Amniotic stem cell (primary cell): ENCODE measurements around the gene IGSF8.

Experiments used
- DNase-seq: peaks from one replicate; lab custom pipeline; 2025; lab: John Stamatoyannopoulos, UW

Gene IGSF8

DNA sequence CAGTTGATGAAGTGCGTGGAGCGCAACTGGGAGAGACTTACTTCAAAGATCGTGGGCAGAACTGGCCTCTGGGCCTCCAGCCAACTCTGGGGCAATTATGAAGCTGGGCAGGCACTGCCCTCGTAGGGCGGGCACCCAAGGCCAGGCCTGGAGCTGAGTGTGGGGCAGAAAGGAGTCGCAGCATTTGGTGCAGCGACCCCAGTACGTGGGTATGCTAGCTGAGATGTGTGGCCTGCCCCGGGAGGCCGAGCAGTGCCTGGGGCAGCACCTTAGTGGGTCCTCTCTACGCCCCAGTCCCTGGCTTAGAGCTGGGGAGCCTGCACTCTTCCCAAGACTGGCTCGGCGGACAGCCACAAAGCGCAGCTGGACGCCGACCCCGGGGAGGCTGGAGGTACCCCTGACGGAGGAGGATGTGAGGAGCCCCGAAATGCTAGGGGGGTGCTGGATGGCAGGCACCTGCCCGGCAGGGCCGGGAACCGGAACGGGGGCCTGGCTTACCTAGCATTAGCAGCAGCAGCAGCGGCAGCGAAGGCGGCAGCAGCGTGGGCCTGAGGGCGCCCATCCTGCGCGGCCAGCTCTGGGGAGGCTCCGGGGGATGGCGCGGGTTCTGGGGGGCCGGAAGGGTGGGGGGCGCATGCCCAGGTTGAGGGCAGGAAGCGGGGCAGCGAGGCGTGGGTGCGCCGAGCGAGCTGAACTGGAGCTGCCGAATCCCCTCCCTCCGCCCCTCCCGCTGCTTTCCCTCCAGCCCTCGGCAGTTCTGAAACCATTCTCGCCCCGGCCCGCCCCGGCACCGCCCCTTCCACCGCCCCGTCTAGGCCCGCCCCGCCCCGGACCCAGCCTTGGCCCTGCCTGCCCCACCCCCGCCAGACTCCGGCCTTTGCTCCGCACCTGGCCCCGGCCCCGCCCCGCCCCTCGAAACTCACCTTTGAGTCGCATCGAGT lies at the start of gene IGSF8:
Gene IGSF8, minus strand, starts transcription at position 709 of the 941 bp plus-strand sequence. Its CDS starts 147 bp downstream, at position 562.
- DNase-seq: no peak

GRCh38 chr1:160148121-160148520 lies 49.7 kb upstream of the IGSF8 start:
- DNase-seq: no peak

DNA sequence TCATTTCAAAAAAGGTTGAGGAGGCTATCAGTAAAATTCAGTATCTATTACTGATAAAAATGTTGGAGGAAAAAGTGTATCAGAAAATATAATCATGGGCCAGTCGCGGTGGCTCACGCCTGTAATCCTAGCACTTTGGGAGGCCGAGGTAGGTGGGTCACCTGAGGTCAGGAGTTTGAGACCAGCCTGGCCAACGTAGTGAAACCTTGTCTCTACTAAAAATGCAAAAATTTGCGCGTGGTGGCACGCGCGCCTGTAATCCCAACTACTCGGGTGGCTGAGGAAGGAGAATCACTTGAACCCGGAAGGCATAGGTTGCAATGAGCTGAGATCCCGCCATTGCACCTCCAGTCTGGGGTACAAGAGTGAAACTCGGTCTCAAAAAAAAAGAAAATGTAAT lies 47.7 kb upstream of the IGSF8 start:
- no peak for DNase-seq

GRCh38 chr1:160144921-160145320 lies 46.5 kb upstream of the IGSF8 start:
- no peak for DNase-seq

DNA sequence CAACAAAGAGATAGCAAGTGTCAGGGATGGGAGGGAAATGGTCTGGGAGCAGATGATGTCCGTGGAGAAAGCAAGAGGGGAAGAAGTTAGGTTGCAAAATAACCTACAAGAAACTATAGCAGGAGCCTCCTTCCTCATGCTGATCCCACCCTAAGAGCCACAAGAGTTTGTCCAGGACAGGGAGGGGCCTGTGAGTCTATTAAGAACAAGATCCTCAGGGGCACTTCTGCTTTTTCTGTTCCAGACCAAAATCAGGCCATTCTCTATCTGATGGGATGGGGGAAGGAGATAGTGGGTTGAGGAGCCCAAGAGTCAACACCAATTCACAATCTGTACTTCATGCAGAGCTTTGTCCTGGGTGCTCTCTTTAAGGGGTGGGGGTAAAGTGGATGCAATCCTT lies 45.3 kb upstream of the IGSF8 start:
- no peak for DNase-seq

GRCh38 chr1:160139840-160140239 lies 41.4 kb upstream of the IGSF8 start:
- no peak for DNase-seq

- no peak for DNase-seq
Observed at GRCh38 chr1:160137216-160137862, 38.9 kb upstream of the IGSF8 start.

- DNase-seq: no peak
Observed at GRCh38 chr1:160136926-160137200, 38.4 kb upstream of the IGSF8 start.

DNA sequence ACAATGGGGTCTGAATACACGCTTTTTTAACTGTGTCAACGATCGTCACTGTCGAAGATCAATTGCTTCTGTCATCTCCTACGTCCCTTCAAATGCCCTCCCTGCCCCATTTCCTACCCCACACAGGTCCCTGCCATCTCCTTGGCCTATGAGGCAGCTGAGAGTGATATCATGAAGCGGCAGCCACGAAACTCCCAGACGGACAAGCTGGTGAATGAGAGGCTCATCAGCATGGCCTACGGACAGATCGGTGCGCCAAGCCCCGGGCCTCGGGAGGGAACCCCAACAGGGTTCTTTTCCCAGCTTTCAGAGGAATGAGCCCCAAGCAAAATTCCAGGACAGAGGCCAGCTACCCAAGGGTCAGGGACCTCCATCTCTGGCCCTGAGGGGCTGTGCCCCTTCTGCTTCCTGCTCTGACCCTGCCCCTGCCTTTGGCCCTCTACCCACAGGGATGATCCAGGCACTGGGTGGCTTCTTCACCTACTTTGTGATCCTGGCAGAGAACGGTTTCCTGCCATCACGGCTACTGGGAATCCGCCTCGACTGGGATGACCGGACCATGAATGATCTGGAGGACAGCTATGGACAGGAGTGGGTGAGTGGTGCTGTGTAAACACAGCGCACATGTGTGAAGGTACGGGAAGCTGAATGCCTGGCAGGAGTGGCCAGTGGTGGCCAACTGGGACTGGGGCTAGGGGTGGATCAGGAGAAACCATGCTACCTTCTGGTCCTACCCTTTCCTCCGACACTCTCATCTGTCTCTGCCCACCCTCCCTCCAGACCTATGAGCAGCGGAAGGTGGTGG lies 37.9 kb upstream of the IGSF8 start:
- no peak for DNase-seq

- DNase-seq: no peak
Observed at GRCh38 chr1:160134791-160135572, 36.6 kb upstream of the IGSF8 start.

DNA sequence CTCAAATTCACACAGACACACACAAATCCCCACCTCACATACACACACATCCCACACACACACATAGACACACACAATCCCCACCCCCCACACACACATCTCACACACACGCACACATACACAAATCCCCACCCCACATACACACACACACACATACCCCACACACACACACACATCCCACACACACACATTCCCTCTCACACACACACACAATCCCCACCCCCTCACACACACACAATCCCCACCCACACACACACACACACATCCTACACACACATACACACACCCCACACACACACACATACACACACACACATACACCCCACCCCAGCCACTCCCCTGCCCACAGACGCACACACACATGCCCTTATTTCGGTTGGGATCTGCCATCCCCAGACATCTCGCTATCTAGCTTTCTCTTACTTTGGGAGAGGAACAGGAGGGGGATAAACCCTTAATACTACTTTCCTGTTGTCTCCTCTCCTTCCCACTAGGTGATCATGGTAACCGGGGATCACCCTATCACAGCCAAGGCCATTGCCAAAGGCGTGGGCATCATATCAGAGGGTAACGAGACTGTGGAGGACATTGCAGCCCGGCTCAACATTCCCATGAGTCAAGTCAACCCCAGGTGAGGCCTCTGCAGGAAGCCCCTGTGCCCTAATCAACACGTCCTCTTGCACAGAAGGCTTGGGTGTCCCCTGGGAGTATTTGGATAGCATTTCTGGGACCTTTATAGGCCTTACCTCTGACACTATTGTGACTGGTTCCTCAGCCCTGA lies 35.8 kb upstream of the IGSF8 start:
- DNase-seq: no peak

GRCh38 chr1:160131803-160132565 lies 33.6 kb upstream of the IGSF8 start:
- no peak for DNase-seq

DNA sequence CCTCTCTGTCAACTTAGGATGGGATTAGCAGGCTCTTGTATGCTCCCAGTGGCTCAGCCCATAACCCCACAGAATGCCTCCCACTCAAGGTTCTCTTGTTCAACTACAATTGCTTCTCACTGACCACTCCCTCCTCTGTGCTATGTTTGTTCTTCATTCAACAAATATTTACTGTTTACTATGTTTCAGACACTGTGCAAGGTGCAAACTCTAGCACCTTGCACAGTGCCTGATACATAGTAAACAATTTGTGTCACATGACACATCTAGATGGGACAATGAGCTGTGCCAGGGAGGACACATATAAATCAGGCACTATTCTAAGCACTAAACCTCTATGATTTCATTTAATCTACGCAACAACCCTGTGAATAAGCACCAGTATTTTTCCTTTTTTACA lies 32.5 kb upstream of the IGSF8 start:
- DNase-seq: no peak

DNA sequence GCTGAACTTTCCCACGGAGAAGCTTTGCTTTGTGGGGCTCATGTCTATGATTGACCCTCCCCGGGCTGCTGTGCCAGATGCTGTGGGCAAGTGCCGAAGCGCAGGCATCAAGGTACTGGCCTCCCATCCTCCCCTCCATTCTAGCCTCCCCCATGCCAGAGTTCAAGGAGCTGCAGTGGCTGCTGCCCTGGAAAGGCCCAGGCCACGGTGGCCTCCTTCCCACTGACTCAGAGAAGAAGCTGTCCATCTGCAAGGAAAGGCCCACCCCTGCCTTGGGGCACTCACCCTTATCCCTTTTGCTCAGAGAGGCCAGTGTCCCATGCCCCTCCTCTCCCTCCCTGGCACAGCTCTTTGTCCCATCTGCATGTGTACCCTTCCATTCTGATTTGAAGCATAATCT lies 32.1 kb upstream of the IGSF8 start:
- no peak for DNase-seq

DNA sequence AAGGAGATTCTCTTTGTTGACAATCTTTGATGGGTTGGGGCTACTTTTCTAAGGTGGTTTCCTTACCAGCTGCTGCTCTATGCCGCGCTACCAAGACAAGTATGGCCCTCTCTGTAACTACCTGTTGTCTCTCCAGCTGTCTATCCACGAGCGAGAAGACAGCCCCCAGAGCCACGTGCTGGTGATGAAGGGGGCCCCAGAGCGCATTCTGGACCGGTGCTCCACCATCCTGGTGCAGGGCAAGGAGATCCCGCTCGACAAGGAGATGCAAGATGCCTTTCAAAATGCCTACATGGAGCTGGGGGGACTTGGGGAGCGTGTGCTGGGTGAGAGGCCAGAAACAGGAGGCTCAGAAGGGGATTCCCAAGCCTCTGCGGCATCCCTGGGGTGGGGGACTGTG lies 31.5 kb upstream of the IGSF8 start:
- no peak for DNase-seq

DNA sequence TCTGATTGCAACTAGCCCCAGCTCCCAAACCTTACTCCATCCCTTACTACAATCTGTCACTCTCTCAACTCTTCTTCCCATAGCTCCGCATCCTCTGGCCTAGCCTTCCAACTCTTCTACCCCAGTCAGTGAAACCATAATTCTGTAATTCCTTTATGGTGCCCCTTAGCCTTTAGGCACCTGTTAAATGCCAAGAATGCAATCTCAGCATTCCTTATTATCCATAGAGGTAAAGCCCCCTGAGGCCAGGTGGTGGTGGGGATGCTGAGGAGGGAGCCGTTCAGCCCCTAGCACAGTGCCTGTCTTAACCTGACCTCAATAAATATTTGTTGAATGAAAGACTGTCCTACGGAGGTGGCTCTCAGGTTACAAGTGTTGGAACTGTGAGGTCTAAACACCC lies 31.1 kb upstream of the IGSF8 start:
- no peak for DNase-seq

GRCh38 chr1:160129046-160129445 lies 30.6 kb upstream of the IGSF8 start:
- DNase-seq: no peak

DNA sequence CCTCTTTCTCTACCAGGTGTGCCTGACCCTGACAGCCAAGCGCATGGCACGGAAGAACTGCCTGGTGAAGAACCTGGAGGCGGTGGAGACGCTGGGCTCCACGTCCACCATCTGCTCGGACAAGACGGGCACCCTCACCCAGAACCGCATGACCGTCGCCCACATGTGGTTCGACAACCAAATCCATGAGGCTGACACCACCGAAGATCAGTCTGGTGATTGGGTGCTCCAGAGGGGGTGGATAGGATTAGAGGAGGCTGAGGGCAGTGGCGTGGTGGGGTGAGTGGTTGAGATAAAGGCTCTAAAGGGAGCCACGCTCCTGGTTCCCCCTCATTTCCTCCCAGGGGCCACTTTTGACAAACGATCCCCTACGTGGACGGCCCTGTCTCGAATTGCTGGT lies 30.2 kb upstream of the IGSF8 start:
- no peak for DNase-seq

- DNase-seq: no peak
Observed at GRCh38 chr1:160127865-160128523, 29.6 kb upstream of the IGSF8 start.

DNA sequence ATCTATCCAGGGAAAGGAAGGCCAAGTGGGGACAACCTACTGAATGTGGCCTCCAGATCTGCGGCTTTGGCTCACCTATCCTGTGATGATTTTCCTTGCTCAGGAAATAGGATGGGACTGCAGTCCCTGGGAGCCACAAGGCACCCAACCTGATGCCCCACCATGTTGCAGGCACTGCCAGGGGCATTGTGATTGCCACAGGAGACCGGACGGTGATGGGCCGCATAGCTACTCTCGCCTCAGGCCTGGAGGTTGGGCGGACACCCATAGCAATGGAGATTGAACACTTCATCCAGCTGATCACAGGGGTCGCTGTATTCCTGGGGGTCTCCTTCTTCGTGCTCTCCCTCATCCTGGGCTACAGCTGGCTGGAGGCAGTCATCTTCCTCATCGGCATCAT lies 29.0 kb upstream of the IGSF8 start:
- no peak for DNase-seq
